GM12873 (cell line): ENCODE results near the gene ARFGAP1.

Source experiments
- TF ChIP-seq, protein P1 (sequence below): IDR thresholded peaks from 2 replicates; pipeline ENCODE4 v1.5.1; 2012; ENCODE audit warnings: low read depth, mild to moderate bottlenecking, moderate library complexity, low read length, control low read depth; ENCODE audit not compliant: insufficient read depth; ENCODE audit errors: missing control alignments

ARFGAP1 gene

GRCh38 chr20:63252284-63252711, 20.3 kb upstream of the ARFGAP1 start:
- TF ChIP-seq, protein P1, sequence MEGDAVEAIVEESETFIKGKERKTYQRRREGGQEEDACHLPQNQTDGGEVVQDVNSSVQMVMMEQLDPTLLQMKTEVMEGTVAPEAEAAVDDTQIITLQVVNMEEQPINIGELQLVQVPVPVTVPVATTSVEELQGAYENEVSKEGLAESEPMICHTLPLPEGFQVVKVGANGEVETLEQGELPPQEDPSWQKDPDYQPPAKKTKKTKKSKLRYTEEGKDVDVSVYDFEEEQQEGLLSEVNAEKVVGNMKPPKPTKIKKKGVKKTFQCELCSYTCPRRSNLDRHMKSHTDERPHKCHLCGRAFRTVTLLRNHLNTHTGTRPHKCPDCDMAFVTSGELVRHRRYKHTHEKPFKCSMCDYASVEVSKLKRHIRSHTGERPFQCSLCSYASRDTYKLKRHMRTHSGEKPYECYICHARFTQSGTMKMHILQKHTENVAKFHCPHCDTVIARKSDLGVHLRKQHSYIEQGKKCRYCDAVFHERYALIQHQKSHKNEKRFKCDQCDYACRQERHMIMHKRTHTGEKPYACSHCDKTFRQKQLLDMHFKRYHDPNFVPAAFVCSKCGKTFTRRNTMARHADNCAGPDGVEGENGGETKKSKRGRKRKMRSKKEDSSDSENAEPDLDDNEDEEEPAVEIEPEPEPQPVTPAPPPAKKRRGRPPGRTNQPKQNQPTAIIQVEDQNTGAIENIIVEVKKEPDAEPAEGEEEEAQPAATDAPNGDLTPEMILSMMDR, result no peak

DNA sequence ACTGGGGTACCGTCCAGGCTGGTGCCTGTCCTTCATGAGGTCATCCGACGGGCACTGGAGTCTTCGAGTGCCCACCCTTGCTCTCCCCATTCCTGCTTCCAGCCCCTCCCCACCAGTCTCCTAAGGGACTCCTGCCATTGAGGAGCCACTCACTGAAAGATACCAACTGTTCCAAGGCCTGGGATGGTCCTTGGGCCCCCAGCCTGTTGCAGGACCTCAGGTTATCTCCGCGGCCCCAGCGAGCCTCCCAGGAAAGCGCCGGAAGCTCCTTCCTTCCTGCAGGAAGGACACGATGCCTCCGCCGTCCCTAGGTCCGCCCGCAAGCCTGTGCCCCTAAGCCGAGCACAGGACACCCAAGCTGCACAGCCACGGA, 19.6 kb upstream of the ARFGAP1 start:
- TF ChIP-seq, protein P1, result no peak

GRCh38 chr20:63253438-63254231, 19.0 kb upstream of the ARFGAP1 start:
- TF ChIP-seq, protein P1, result no peak

DNA sequence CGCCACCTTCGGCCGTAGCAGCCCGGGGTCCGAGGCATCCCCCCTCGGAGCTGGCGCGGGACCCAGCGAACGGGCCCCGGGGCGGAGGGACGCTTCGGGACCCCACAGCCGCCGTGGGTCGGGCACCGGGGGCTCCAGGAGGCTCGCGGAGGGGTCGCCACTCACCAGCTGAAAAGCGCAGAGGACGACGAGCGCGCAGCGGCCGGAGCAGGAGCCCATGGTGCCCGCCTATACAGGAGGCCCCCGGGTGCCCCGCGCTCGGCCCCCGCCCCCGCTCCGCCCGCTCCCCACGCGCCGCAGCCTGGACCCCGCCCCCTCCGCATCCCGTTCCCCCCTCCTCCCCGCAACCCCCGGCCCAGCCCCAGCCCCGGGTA, 18.4 kb upstream of the ARFGAP1 start, which contains the start of gene NKAIN4:
NKAIN4 (minus strand) TSS at position 232 of the 374 bp plus-strand sequence; CDS start at position 219, 13 bp downstream.
- TF ChIP-seq, protein P1, result no peak

DNA sequence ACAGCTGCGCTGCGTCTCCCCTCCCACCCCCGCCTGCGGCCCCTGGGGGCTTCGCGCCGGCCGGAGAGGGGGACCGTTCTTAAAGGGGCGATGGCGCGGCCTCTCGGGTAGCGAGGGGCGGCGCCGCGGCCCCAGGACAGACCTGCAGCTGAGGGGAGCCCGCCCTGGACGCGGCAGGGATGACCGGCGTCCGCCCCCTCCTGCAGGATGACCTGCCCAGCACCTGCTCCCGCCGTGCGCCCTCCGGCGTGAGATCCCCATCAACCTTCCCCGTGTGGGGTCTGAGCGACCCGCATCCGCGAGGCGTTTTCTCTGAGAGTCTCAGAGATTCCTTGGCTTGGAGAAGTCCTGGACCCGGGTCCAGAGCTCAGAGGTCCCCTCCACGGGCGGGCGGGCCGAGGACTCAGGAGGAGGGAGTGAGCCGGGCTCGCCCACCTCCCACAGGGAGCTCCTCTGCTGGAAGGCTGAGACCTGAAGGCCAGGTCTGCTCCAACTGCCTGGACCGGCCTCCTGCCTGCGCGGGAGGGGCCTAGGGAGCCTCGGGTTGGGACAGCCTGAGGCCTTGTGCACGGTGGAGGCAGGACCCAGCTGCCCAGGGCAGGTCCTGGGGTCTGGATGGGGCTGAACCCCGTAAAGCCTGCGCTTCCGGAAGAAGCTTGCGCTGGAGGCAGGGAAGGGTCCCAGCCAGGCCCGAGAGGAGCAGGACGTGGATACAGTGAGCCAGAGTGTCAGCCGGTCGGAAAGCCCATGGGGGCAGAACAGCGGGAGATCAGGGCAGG, 17.8 kb upstream of the ARFGAP1 start:
- TF ChIP-seq, protein P1, result no peak

GRCh38 chr20:63255931-63256704, 16.5 kb upstream of the ARFGAP1 start:
- TF ChIP-seq, protein P1, result no peak
